Tibial nerve (tissue), 4 donors: ENCODE data around the gene PHC3.

ENCODE experiments used
- EP300 ChIP-seq, 2 donors: sonication (generic); formaldehyde crosslinking; IDR thresholded peaks; one replicate each; pipeline ENCODE4 v1.6.1; 2017; ENCODE audit warnings: antibody characterized with exemption in 2 of 2, mild to moderate bottlenecking in 1 of 2
- POLR2A ChIP-seq, 2 donors: fragments of 450-650 bp; IDR thresholded peaks; one replicate each; pipeline ENCODE4 v1.6.1; 2017; ENCODE audit warnings: antibody characterized with exemption in 2 of 2, mild to moderate bottlenecking in 2 of 2, moderate library complexity in 2 of 2
- TF ChIP-seq, protein P1 (sequence below), 5 experiments: fragments of 200-600 bp in 3 of 5; fragments of 450-650 bp in 2 of 5; sonication (generic) in 3 of 5; IDR thresholded peaks; one replicate each; pipeline ENCODE4 v1.5.1; 2016 to 2019; ENCODE audit warnings: antibody characterized with exemption in 5 of 5, mild to moderate bottlenecking in 3 of 5, moderate library complexity in 2 of 5

DNA sequence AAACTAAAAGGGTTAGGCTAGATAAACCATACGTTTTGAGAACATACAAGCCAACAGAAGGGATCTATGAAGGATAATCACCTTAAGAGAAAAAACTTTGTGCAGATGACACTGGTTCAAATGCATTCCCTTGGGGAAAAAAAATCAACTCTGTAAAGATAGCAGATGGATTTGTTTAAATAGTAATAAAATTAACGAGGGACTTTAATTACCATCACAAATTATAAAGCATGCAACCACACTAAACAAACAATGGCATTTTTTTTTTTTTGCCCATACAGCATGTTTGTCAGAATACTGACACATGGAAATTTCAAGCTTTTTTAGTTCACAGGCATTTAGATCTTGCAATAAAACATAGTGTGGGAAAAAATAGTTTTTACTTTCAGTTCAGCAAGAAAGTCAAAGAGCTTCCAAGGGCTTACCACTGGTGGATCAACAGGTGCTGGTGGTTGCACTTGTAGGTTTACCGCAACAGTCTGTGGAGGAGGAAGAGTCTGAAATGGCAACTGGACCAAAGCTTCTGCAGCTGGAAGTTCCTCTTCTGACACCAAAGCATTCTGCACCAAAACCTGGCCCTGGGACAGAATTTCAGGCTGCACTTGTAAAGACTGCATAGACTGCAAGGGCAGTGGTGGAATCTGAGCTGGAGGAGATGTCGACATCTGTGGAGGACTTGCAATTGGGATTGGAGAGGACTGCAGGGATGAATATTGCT is 53.1 kb downstream of the PHC3 start:
- TF ChIP-seq, protein P1, sequence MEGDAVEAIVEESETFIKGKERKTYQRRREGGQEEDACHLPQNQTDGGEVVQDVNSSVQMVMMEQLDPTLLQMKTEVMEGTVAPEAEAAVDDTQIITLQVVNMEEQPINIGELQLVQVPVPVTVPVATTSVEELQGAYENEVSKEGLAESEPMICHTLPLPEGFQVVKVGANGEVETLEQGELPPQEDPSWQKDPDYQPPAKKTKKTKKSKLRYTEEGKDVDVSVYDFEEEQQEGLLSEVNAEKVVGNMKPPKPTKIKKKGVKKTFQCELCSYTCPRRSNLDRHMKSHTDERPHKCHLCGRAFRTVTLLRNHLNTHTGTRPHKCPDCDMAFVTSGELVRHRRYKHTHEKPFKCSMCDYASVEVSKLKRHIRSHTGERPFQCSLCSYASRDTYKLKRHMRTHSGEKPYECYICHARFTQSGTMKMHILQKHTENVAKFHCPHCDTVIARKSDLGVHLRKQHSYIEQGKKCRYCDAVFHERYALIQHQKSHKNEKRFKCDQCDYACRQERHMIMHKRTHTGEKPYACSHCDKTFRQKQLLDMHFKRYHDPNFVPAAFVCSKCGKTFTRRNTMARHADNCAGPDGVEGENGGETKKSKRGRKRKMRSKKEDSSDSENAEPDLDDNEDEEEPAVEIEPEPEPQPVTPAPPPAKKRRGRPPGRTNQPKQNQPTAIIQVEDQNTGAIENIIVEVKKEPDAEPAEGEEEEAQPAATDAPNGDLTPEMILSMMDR (IDR thresholded peaks at IDR 0.05) = no peak
- TF ChIP-seq POLR2A (IDR thresholded peaks at IDR 0.05) (no peak), EP300 (IDR thresholded peaks at IDR 0.05) (no peak)
